K562 (cell line): ENCODE results near the gene MICU2. TPM values are rescaled to one million over a fixed set of nuclear protein-coding genes. Genes with fewer than 3 reads are reported as not detected.

ENCODE experiments used
- AFF1 ChIP-seq, 2 experiments: fragments of 450-650 bp; IDR thresholded peaks; 2 replicates each; pipeline ENCODE4 v1.6.1; 2018; ENCODE audit warnings: mild to moderate bottlenecking in 2 of 2, low read depth in 1 of 2; ENCODE audit not compliant: partially characterized antibody in 2 of 2
- ARHGAP35 ChIP-seq: fragments of 450-650 bp; IDR thresholded peaks from 2 replicates; pipeline ENCODE4 v1.6.1; 2018; ENCODE audit not compliant: partially characterized antibody
- CAMTA2 ChIP-seq: fragments of 250-450 bp; sonication (Bioruptor Pico); conservative IDR thresholded peaks from 2 replicates; pipeline ENCODE4 v1.5.1; 2022
- CC2D1A ChIP-seq: fragments of 450-650 bp; IDR thresholded peaks from 2 replicates; pipeline ENCODE4 v1.6.1; 2017; ENCODE audit warnings: mild to moderate bottlenecking
- HMG20A ChIP-seq: fragments of 450-650 bp; formaldehyde crosslinking; conservative IDR thresholded peaks from 2 replicates; pipeline ENCODE4 v1.4.0; 2020; ENCODE audit warnings: mild to moderate bottlenecking, mixed read lengths
- JUND ChIP-seq, 2 experiments: IDR thresholded peaks; 2 replicates in 1 of 2; 3 replicates in 1 of 2; pipeline ENCODE4 v1.6.1; 2011; ENCODE audit warnings: borderline replicate concordance in 2 of 2, low read depth in 2 of 2, low read length in 2 of 2, improper control_type of control experiment in 1 of 2, missing biosample characterization in 1 of 2, missing genetic modification characterization in 1 of 2, missing genetic modification reagents in 1 of 2
- NELFE ChIP-seq: IDR thresholded peaks from 2 replicates; pipeline ENCODE4 v1.6.1; 2011; ENCODE audit warnings: mild to moderate bottlenecking; ENCODE audit not compliant: insufficient read depth, insufficient read length
- PREB ChIP-seq: sonication (generic); formaldehyde crosslinking; IDR thresholded peaks from 2 replicates; pipeline ENCODE4 v1.8.1; 2023; ENCODE audit warnings: mild to moderate bottlenecking, missing genetic modification reagents
- RBBP5 ChIP-seq: fragments of 200-600 bp; sonication (generic); IDR thresholded peaks from 2 replicates; pipeline ENCODE4 v1.6.1; 2012; ENCODE audit warnings: borderline replicate concordance, mild to moderate bottlenecking, low read length, control low read depth, inconsistent platforms; ENCODE audit not compliant: insufficient read depth, poor library complexity, severe bottlenecking
- SRSF9 ChIP-seq: fragments of 200-400 bp; formaldehyde crosslinking; IDR thresholded peaks from 2 replicates; pipeline ENCODE4 v1.6.1; 2017; ENCODE audit warnings: low read depth, low read length, borderline replicate concordance
- YBX1 ChIP-seq: fragments of 450-650 bp; IDR thresholded peaks from 2 replicates; pipeline ENCODE4 v1.7.1; 2016; ENCODE audit warnings: mild to moderate bottlenecking
- YY1 ChIP-seq, 3 experiments: IDR thresholded peaks; 2 replicates each; pipeline ENCODE4 v1.6.1; 2011; ENCODE audit warnings: low read length in 2 of 3, mild to moderate bottlenecking in 2 of 3, moderate library complexity in 2 of 3, borderline replicate concordance in 1 of 3, control low read depth in 1 of 3, low read depth in 1 of 3; ENCODE audit not compliant: insufficient read depth in 3 of 3, insufficient replicate concordance in 2 of 3, control insufficient read depth in 1 of 3, insufficient read length in 1 of 3; ENCODE audit errors: extremely low read depth in 1 of 3
- ZNF12 ChIP-seq: sonication (generic); formaldehyde crosslinking; IDR thresholded peaks from 2 replicates; pipeline ENCODE4 v1.4.0; 2020; ENCODE audit warnings: mild to moderate bottlenecking, missing genetic modification reagents
- ZNF449 ChIP-seq: fragments of 250-450 bp; sonication (Bioruptor Pico); IDR thresholded peaks from 2 replicates; pipeline ENCODE4 v1.8.0; 2022; ENCODE audit warnings: moderate library complexity, mild to moderate bottlenecking, inconsistent platforms
- polyA plus RNA-seq, 8 experiments: library from polyadenylated mRNA; depleted of rRNA in 4 of 8; stranded (reverse) in 5 of 8; unstranded in 3 of 8; fragments of >200 nt; fragmentation: Nextera tagmentation in 2 of 8; fragmentation: Illumina TruSeq in 1 of 8; extraction: Ambion mirVana in 2 of 8; extraction: Trizol in 1 of 8; gene quantifications; 2 replicates each; pipeline versions ENCODE4 v1.2.1 to v1.2.3, GENCODE V29; 2011 to 2014; ENCODE audit warnings: inconsistent platforms in 1 of 8, missing spikeins in 1 of 8
- total RNA-seq, 7 experiments: library from RNA; depleted of rRNA in 6 of 7; stranded (reverse); fragments of >200 nt in 6 of 7; fragmentation: Illumina TruSeq in 2 of 7; extraction: Trizol in 2 of 7; gene quantifications; 2 replicates each; pipeline versions ENCODE4 v1.2.1 to v1.2.3, GENCODE V29; 2011 to 2021; ENCODE audit warnings: low replicate concordance in 1 of 7

The MICU2 gene
- total and polyA plus RNA-seq, 9 of the 15 experiments (the other 6 are each of a cell fraction or from before 2014, with no cell fraction given): 9.1 to 41.8 (median 33.4) TPM

- no peak for TF ChIP-seq AFF1 (IDR thresholded peaks at IDR 0.05; ENCODE audit: low read depth in 1 of 2, partially characterized antibody in 2 of 2)
- TF ChIP-seq YY1 (IDR thresholded peaks at IDR 0.05; ENCODE audit: borderline replicate concordance in 1 of 3, control insufficient read depth in 1 of 3, extremely low read depth in 1 of 3, insufficient read depth in 3 of 3, insufficient read length in 1 of 3, insufficient replicate concordance in 2 of 3, low read depth in 1 of 3, low read length in 2 of 3): peak in 2 of 3 experiments; percentile 26 to 64
- no peak for TF ChIP-seq JUND (IDR thresholded peaks at IDR 0.05; ENCODE audit: borderline replicate concordance, low read depth, low read length)
- TF ChIP-seq JUND (tag; IDR thresholded peaks at IDR 0.05; ENCODE audit: borderline replicate concordance, low read depth, low read length): no peak
- TF ChIP-seq YBX1: no peak
- no peak for TF ChIP-seq SRSF9
- TF ChIP-seq ZNF449: no peak
- no peak for TF ChIP-seq ARHGAP35
- TF ChIP-seq NELFE: no peak
- no peak for TF ChIP-seq PREB (CRISPR knock-in tag)
- no peak for TF ChIP-seq CAMTA2
- no peak for TF ChIP-seq ZNF12 (CRISPR knock-in tag)
- peak; percentile 76 for TF ChIP-seq RBBP5
- no peak for TF ChIP-seq HMG20A (CRISPR knock-in tag)
- TF ChIP-seq CC2D1A: no peak
These were observed 144.9 kb downstream of the MICU2 start, which contains the start of gene ZDHHC20 (continued) for GRCh38 chr13:21458813-21459701.
